CD4-positive, alpha-beta T cell treated with Interleukin-15 for 1 hour (primary cell): ENCODE measurements around the gene GCA.

ENCODE experiments used
- DNase-seq: peaks from one replicate; pipeline ENCODE4 v3.0.0-alpha.2; 2020

GCA gene

GRCh38 chr2:162328424-162329157, 15.3 kb upstream of the GCA start:
- no peak for DNase-seq

DNA sequence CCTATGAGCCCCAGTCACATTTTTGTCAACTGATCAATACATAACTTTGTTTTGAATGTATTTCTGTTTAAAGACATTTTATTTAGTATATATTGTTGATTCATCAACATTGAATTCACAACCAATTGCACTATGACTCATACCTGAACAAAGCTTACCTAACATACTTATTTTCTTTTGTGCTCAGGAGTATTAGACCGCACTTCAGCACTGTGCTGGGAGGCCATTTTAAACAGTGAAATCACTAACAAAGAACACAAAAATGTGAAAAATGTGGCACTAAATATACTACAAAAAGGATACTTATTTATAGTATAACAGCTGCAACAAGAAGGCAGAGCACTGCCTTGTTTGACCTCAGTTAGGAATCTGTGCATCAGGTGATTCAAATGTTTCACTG, 13.1 kb upstream of the GCA start:
- no peak for DNase-seq

GRCh38 chr2:162333968-162334367, 10.0 kb upstream of the GCA start:
- no peak for DNase-seq

DNA sequence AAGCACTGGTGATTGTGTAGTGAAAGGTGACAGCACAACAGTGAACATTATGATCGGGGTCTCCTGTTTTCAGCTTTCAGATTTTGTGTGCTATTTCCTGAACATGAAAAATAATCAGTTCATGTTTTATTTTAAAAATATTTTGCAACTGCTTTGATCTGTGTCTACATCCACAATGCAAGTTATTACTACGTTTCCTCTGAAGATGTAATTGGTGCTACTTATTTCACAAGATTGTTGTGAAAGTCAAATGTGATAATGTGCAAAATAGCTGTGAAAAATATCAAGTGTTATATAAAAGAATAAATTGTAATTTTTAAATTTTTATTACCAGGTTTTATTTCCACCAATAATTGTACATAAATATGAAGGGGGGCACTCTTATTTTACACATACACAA, 6.1 kb upstream of the GCA start:
- DNase-seq, result no peak

- no peak for DNase-seq
Measured at GRCh38 chr2:162340822-162341221, 3.1 kb upstream of the GCA start.

DNA sequence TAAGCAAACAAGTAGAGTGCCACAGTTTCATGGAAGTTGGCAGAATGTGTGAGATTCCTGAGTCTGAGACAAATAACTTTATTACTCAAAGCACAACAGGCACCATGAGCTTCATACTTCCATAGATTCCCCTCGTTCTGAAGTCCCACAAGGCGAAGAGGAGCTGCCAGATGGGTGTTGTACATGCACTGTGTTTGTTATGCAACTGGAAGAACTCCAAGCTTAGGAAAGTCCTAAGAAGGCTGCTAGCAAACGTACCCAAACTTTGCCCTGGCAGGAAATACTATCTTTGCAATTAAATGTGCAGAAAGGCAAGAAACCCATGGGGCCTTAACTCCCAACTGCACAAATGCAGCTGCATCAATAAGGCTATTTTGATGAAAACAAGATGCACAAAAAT, 1.6 kb upstream of the GCA start:
- no peak for DNase-seq

GRCh38 chr2:162342841-162343240, 1.1 kb upstream of the GCA start:
- no peak for DNase-seq

GRCh38 chr2:162343492-162343823, 474 bp upstream of the GCA start:
- no peak for DNase-seq

DNA sequence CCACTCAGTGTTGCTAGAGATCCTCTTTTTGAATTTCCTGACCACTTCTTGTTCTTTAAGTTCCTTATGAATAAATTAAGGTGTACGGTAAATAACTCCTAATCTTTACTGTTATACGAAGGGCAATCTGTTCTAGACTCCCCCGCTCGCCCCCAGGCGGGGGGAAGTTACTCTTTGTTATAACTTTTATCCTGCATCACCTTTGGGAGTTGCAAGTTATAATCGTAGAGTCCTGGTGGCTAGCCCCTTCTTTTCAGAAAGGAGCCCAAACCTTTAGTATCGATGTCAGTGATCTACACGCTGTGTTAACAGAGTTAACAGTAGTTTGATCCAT, 652 bp downstream of the GCA start:
- no peak for DNase-seq

- DNase-seq, result no peak
Measured at GRCh38 chr2:162365392-162365791, 21.5 kb downstream of the GCA start.

GRCh38 chr2:162368494-162368893, 24.6 kb downstream of the GCA start:
- DNase-seq, result no peak

- no peak for DNase-seq
Measured at GRCh38 chr2:162369551-162369950, 25.6 kb downstream of the GCA start.

GRCh38 chr2:162370931-162371330, 27.0 kb downstream of the GCA start:
- no peak for DNase-seq

DNA sequence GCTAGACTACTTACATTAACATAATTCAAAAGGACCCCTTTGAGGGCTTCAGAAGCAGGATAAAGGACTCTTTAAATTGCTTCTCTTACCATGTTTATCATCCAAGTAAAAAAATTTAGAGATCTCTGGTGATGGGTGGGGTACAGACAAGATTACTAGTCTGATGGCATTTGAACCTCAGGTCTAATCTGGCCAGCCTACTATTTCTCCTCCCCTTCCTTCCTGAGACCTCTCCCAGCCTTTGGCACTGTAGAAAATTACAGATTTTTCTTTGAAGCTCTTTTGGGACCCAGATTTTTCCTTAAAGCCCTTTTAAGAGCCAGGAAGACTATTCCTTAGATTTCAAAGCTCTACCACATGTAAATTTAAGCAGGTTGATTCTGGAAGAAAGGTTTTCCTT, 28.9 kb downstream of the GCA start:
- DNase-seq, result no peak

DNA sequence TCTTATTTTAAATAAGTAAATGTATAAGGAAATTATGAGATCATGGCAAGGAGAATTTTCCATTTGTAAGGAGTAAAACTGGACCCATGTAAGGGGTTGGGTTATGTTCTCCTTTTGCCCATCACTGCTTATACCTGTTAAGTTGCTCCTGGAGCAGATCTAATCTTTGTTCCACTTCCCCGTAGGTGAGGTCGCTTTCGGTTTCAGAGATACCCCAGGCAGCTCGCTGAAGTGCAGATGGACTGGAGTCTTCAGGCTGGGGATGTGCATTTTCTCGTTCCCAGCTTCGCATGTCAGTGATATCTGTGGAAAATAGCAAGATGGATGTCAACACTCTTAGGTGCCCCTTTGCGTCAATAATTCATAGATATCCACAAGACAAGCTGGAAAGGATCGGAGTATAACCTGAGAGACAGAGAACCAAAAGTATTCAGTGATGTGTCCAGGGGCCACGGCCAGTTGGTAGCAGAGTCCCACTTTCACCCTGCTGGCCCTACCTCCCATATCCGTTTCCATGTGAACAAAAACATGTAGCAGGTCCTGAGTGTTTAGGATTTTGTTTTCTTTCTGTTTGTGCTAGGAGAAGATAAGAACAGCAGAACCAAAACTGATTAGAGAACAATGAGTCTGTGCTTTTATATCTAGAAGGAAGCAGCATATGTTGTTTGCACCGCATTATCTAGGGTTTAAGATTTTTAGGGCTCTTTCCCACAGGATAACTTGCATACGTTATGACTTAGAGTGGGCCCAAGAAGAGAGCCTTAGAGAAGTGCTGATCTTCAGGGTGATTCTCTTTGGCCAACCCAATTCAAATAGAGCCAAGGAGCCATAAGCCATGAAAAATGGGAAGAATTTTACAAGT, 36.0 kb downstream of the GCA start:
- DNase-seq, result no peak

GRCh38 chr2:162381851-162382250, 37.9 kb downstream of the GCA start:
- DNase-seq, result no peak

- no peak for DNase-seq
Measured at GRCh38 chr2:162382278-162382677, 38.3 kb downstream of the GCA start.

DNA sequence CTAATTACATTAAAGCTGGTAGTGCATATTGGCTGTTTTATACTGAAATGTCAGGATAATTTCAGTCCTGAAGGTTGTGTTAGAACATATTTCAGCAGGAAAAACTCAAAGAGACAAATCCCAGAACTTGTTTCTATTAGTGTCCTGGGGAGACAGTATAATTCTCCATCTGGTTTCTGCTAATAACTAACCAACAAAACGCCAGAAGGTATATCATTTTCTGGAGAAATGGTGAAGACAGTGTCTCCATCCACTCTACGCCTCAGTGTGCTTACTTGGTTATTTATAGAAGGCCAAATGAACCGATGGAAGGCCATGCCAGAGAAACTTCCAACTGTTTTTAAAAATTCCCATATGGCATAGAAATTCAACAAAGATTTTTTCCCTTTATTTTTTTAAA, 41.6 kb downstream of the GCA start:
- DNase-seq, result no peak

DNA sequence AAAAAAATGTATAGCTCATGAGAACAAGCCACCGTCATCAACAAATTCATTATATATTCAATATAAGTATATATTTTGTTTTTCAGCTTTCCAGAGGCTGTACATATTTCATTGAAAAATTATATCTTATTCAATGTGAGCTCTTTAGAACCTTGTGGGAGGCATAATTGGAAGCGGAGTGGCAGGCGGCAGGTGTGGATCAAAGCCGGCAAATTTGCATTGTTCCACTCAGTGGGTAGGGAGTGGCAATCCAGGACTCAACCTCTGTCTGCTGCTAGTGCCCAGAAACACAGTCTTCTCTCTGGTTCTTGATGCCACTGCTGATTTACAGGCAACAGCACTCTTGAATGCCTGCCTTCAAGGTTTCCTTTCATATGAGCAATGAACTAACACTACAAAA, 46.9 kb downstream of the GCA start:
- DNase-seq, result no peak

- DNase-seq, result no peak
Measured at GRCh38 chr2:162400336-162400735, 56.4 kb downstream of the GCA start.

DNA sequence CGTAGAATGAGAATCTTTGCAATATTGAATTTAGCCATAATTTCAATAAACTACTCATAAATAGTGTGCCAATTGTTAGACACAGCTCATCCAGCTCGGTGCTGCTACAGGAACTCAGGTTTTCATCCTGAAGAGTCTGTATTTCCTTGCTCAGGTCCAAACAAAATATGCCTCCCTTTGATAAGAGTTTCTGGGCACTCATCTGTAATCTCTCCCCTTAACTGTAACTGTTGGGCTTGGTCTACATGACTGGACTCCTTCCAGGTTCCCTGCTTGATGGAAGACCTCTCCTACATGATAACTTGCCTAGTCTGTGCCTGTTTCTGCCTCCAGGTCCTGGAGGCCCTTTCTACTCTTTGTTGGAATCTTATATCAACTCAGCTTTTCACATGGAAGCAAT, 57.9 kb downstream of the GCA start:
- no peak for DNase-seq

DNA sequence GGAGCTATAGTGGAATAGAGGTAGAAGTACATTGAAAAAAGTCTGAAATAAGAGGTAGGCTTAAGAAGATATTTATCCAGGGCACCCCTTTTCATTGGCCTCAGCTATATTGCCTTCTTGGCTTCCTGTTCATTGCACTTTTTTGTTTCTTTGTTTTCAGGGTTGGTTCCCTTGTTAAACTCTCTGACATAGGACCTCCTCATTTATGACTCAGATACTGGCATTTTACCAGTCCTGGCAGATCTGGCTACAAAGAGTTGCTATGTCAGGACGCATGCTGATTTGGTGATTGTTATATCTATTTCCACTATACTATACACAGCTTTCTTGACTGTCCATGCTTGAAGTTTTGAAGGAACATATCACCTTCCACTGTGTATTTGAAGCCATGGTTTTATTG, 60.0 kb downstream of the GCA start:
- no peak for DNase-seq
